ENCODE results near the gene AAMP. TPM values are rescaled to one million over a fixed set of nuclear protein-coding genes. Genes with fewer than 3 reads are reported as not detected.

The AAMP gene
- total and polyA plus RNA-seq, 2 experiments from 2014 or later, result 90.8 to 203 TPM

DNA sequence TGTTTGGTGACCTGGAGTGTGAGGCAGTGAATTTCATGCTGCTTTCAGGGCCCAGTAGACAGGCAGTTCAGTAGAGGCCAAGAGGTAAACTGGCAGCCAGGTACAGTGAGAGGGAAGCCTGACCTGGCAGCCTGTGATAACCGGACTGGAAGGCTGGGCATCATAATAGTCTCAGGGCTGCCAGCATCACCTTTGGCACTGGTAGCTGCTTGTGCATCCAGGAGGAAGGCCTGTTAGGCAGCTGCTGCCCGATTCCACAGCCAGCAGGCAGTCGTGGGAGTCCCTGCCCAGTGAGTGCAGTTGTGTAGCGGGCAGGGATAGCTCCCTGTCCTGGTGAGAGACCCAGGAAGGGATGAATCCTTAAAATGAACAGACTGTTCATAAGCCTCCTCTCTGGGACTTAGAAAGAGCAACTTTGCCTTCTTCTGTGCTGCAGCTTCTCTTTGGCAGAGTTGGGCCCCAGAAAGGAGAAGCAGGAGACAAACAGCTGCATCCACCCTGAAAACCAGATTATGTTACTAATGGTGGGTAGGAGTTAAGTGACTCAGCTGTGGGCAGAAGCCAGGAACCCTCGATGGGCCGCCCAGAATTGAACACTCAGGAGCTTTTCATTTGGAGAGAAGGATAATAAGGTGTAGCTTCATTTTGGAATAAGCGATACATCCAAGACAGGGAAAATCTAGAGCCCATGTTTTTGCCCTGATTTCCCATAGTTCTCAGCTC lies 17.3 kb downstream of the AAMP start:
- no peak for DNase-seq (ENCODE audit: low spot score)

More for the DNA sequence above, 17.3 kb downstream of the AAMP start:
- peaks cover 6% of the 10 kb centered on the region; the same call in 1 of the 2 replicates for H3F3A ChIP-seq (replicated peaks; ENCODE audit: low read depth)
- no peak overlapping the region for H3K4me2 ChIP-seq
- no peak for ATAC-seq
- H3K36me3 Mint-ChIP-seq (ENCODE audit: low read depth), result peaks cover 80% of the 10 kb centered on the region
- no peak overlapping the region for H2AFZ ChIP-seq
- H4K20me1 ChIP-seq (replicated peaks; ENCODE audit: insufficient read depth), result peaks cover 13% of the 10 kb centered on the region
- H3K27me3 Mint-ChIP-seq (ENCODE audit: insufficient read depth, low read depth, poor library complexity), result peaks cover 9% of the 10 kb centered on the region
- no peaks in the 10 kb centered on the region for H3K4me1 ChIP-seq (ENCODE audit: insufficient read depth)
- TF ChIP-seq, protein P1, sequence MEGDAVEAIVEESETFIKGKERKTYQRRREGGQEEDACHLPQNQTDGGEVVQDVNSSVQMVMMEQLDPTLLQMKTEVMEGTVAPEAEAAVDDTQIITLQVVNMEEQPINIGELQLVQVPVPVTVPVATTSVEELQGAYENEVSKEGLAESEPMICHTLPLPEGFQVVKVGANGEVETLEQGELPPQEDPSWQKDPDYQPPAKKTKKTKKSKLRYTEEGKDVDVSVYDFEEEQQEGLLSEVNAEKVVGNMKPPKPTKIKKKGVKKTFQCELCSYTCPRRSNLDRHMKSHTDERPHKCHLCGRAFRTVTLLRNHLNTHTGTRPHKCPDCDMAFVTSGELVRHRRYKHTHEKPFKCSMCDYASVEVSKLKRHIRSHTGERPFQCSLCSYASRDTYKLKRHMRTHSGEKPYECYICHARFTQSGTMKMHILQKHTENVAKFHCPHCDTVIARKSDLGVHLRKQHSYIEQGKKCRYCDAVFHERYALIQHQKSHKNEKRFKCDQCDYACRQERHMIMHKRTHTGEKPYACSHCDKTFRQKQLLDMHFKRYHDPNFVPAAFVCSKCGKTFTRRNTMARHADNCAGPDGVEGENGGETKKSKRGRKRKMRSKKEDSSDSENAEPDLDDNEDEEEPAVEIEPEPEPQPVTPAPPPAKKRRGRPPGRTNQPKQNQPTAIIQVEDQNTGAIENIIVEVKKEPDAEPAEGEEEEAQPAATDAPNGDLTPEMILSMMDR (conservative IDR thresholded peaks at IDR 0.05; ENCODE audit: low read depth in 2 of 2), result no peak
- no peak for TF ChIP-seq REST (IDR thresholded peaks at IDR 0.05; ENCODE audit: unreplicated experiment)
- TF ChIP-seq, protein P2, sequence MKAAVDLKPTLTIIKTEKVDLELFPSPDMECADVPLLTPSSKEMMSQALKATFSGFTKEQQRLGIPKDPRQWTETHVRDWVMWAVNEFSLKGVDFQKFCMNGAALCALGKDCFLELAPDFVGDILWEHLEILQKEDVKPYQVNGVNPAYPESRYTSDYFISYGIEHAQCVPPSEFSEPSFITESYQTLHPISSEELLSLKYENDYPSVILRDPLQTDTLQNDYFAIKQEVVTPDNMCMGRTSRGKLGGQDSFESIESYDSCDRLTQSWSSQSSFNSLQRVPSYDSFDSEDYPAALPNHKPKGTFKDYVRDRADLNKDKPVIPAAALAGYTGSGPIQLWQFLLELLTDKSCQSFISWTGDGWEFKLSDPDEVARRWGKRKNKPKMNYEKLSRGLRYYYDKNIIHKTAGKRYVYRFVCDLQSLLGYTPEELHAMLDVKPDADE (IDR thresholded peaks at IDR 0.05), result no peak
- TF ChIP-seq ZNF462 (CRISPR knock-in tag; IDR thresholded peaks at IDR 0.05), result no peak
- TF ChIP-seq POLR2AphosphoS5 (IDR thresholded peaks at IDR 0.05; ENCODE audit: low read depth), result no peak
- no peak for TF ChIP-seq CREB1 (CRISPR knock-in tag; IDR thresholded peaks at IDR 0.05; ENCODE audit: low read depth)
- TF ChIP-seq JUNB (IDR thresholded peaks at IDR 0.05; ENCODE audit: unreplicated experiment), result no peak
- TF ChIP-seq ZNF114 (CRISPR knock-in tag; IDR thresholded peaks at IDR 0.05), result no peak
- no peak for TF ChIP-seq STAT1 (IDR thresholded peaks at IDR 0.05; ENCODE audit: unreplicated experiment)
- TF ChIP-seq EZH2 (IDR thresholded peaks at IDR 0.05; ENCODE audit: low read depth, unreplicated experiment), result no peak
- TF ChIP-seq ZNF331 (CRISPR knock-in tag; IDR thresholded peaks at IDR 0.05; ENCODE audit: low read depth), result no peak
- TF ChIP-seq NANOG (IDR thresholded peaks at IDR 0.05; ENCODE audit: borderline replicate concordance), result no peak
- TF ChIP-seq EZH2phosphoT487 (IDR thresholded peaks at IDR 0.05; ENCODE audit: unreplicated experiment), result no peak
- H3K27ac ChIP-seq (ENCODE audit: low read depth), result no peak overlapping the region
- no peaks in the 10 kb centered on the region for H3K9me2 ChIP-seq (ENCODE audit: insufficient read depth)
- H3K36me3 ChIP-seq (ENCODE audit: insufficient read depth), result peaks cover 73% of the 10 kb centered on the region
- H3K4me1 Mint-ChIP-seq, result peaks cover 3% of the 10 kb centered on the region; the same call in 2 of the 3 replicates
- no peak overlapping the region for H3K4me3 ChIP-seq
- peaks cover 4% of the 10 kb centered on the region; the same call in 1 of the 2 replicates for H3K79me2 ChIP-seq (replicated peaks; ENCODE audit: insufficient read depth)
- H3K27me3 ChIP-seq (ENCODE audit: insufficient read depth), result no peaks in the 10 kb centered on the region
- H3K27ac Mint-ChIP-seq, result no peak overlapping the region
- H3K4me3 Mint-ChIP-seq, result no peak overlapping the region
- no peaks in the 10 kb centered on the region for H3K9me3 Mint-ChIP-seq

Data from GM23338 (cell line).